ENCODE measurements around the gene CEACAM1.

The CEACAM1 gene

DNA sequence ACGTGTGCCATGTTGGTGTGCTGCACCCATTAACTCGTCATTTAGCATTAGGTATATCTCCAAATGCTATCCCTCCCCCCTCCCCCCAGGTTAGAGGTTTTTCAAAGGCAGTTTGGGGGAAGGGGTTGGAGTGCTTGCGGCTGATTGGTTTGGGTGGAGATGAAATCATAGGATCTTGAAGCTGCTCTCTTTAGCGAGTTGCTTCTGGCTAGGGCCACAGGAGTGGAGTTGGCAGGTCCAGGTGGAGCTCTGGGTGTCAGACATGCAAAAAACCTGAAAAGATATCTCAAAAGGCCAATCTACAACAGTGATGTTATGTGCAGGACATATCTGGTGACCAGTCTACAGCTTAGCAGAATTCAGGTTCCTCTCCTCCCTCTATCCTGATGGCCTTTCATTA lies 52.9 kb downstream of the CEACAM1 start:
- Histone ChIP-seq H3K36me3 (ENCODE audit: control insufficient read depth, low read length) (no peaks in the 10 kb centered on the region), H3K79me2 (ENCODE audit: control insufficient read depth, low read length) (no peaks in the 10 kb centered on the region), H3K27me3 (ENCODE audit: control insufficient read depth, low read length) (no peaks in the 10 kb centered on the region), H3K4me2 (ENCODE audit: low read length) (no peak overlapping the region), H3K4me3 (ENCODE audit: low read length) (no peak overlapping the region), H3K9me3 (ENCODE audit: control insufficient read depth, insufficient read depth, low read length) (no peaks in the 10 kb centered on the region), H3F3A (ENCODE audit: control insufficient read depth, insufficient read depth) (0 out of 2 replicates have a peak, but pooled peaks cover 2% of the 10 kb centered on the region), H3K4me1 (ENCODE audit: control insufficient read depth, low read length) (peaks cover 28% of the 10 kb centered on the region), H4K20me1 (ENCODE audit: control insufficient read depth, insufficient read depth, low read depth, low read length) (no peaks in the 10 kb centered on the region), H3K27ac (ENCODE audit: low read depth, low read length) (no peak overlapping the region), H3K9me2 (replicated peaks; ENCODE audit: control insufficient read depth, low read length) (no peaks in the 10 kb centered on the region)
- TF ChIP-seq, protein P1, sequence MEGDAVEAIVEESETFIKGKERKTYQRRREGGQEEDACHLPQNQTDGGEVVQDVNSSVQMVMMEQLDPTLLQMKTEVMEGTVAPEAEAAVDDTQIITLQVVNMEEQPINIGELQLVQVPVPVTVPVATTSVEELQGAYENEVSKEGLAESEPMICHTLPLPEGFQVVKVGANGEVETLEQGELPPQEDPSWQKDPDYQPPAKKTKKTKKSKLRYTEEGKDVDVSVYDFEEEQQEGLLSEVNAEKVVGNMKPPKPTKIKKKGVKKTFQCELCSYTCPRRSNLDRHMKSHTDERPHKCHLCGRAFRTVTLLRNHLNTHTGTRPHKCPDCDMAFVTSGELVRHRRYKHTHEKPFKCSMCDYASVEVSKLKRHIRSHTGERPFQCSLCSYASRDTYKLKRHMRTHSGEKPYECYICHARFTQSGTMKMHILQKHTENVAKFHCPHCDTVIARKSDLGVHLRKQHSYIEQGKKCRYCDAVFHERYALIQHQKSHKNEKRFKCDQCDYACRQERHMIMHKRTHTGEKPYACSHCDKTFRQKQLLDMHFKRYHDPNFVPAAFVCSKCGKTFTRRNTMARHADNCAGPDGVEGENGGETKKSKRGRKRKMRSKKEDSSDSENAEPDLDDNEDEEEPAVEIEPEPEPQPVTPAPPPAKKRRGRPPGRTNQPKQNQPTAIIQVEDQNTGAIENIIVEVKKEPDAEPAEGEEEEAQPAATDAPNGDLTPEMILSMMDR (IDR thresholded peaks at IDR 0.05; ENCODE audit: low read depth, low read length, poor library complexity, severe bottlenecking) = no peak
- TF ChIP-seq EZH2phosphoT487 (IDR thresholded peaks at IDR 0.05; ENCODE audit: borderline replicate concordance, low read length) = no peak

DNA sequence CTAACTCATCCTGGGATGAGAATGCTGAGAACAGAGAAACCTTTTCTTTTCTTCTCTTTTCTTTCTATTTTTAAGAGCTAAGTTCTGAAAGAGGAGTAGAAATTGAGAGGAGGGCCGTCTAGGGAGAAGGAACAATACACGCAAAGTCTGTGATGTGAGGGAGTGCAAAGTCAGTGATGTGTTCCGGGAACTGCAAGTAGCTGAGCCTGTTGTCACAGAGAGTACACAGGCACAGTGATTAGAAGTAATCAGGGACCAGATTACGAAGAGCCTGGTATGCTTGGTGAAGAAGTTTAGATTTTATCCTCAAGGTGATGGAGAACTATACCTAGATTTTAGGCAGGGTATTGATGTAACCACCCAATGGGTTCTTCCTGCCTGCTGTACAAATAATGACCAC lies 53.5 kb downstream of the CEACAM1 start:
- Histone ChIP-seq H3K36me3 (ENCODE audit: control insufficient read depth, low read length) (no peaks in the 10 kb centered on the region), H3K9me2 (replicated peaks; ENCODE audit: control insufficient read depth, low read length) (no peaks in the 10 kb centered on the region), H3K4me3 (ENCODE audit: low read length) (no peak overlapping the region), H3K4me2 (ENCODE audit: low read length) (no peak overlapping the region), H3F3A (ENCODE audit: control insufficient read depth, insufficient read depth) (peaks cover 4% of the 10 kb centered on the region; the same call in 1 of the 2 replicates), H3K79me2 (ENCODE audit: control insufficient read depth, low read length) (no peaks in the 10 kb centered on the region), H3K27ac (ENCODE audit: low read depth, low read length) (no peak overlapping the region), H4K20me1 (ENCODE audit: control insufficient read depth, insufficient read depth, low read depth, low read length) (no peaks in the 10 kb centered on the region), H3K4me1 (ENCODE audit: control insufficient read depth, low read length) (peaks cover 31% of the 10 kb centered on the region), H3K27me3 (ENCODE audit: control insufficient read depth, low read length) (no peaks in the 10 kb centered on the region), H3K9me3 (ENCODE audit: control insufficient read depth, insufficient read depth, low read length) (no peaks in the 10 kb centered on the region)
- TF ChIP-seq EZH2phosphoT487 (IDR thresholded peaks at IDR 0.05; ENCODE audit: borderline replicate concordance, low read length) = no peak
- TF ChIP-seq, protein P1 (IDR thresholded peaks at IDR 0.05; ENCODE audit: low read depth, low read length, poor library complexity, severe bottlenecking) = no peak

DNA sequence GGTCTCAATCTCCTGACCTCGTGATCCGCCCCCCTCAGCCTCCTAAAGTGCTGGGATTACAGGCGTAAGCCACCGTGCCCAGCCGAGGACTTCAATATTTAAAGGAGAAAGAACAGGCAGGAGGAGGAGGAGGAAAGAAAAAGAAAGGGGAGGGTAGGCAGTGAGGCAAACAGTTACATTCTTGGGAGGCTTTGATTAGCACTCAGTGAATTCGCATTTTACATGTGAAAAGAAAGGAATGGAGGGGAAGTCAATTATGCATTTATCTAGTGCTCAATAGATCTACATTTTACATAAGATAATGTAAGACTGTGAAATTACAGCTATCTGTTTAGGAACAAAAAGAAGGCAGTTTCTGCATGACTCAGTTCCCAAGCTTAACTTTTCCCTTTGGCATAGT lies 54.6 kb downstream of the CEACAM1 start:
- Histone ChIP-seq H3K36me3 (ENCODE audit: control insufficient read depth, low read length) (no peaks in the 10 kb centered on the region), H3K4me1 (ENCODE audit: control insufficient read depth, low read length) (peaks cover 40% of the 10 kb centered on the region), H3K9me3 (ENCODE audit: control insufficient read depth, insufficient read depth, low read length) (no peaks in the 10 kb centered on the region), H3K27me3 (ENCODE audit: control insufficient read depth, low read length) (no peaks in the 10 kb centered on the region), H3K4me2 (ENCODE audit: low read length) (no peak overlapping the region), H4K20me1 (ENCODE audit: control insufficient read depth, insufficient read depth, low read depth, low read length) (no peaks in the 10 kb centered on the region), H3K79me2 (ENCODE audit: control insufficient read depth, low read length) (no peaks in the 10 kb centered on the region), H3K27ac (ENCODE audit: low read depth, low read length) (no peak overlapping the region), H3K9me2 (replicated peaks; ENCODE audit: control insufficient read depth, low read length) (no peaks in the 10 kb centered on the region), H3F3A (ENCODE audit: control insufficient read depth, insufficient read depth) (peaks cover 12% of the 10 kb centered on the region), H3K4me3 (ENCODE audit: low read length) (no peak overlapping the region)
- TF ChIP-seq, protein P1 (IDR thresholded peaks at IDR 0.05; ENCODE audit: low read depth, low read length, poor library complexity, severe bottlenecking) = no peak
- TF ChIP-seq EZH2phosphoT487 (IDR thresholded peaks at IDR 0.05; ENCODE audit: borderline replicate concordance, low read length) = no peak

All from DOHH2 (cell line).